ENCODE results near the gene IGBP1. TPM values are rescaled to one million over a fixed set of nuclear protein-coding genes. Genes with fewer than 3 reads are reported as not detected.

The IGBP1 gene
- total and polyA plus RNA-seq, 9 of the 15 experiments (the other 6 are each of a cell fraction or from before 2014, with no cell fraction given) = 36.6 to 91.5 (median 52.8) TPM

DNA sequence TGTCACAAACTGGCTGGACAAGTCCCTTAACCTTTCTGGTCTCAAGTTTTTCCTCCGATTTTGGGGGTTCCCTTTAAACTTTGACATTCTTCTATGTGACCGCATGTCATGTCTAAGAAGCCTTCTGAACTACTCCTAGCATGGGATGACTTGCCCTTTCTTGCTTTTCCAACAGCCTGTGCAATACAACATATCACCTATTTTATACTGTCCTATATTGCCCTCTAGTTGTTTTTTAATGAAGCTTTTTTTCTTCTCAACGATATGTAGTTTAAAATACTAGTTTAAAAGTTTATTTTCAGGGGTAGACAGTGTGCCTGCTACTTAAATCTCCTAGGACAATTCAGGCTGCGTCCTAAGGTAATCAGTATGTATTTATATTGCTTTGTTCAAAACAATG is 1.0 kb upstream of the IGBP1 start:
- BruUV-seq (replicated peaks) = no TSS peak
- ChIA-PET CTCF (ENCODE audit: low intra/inter-chr PET ratio) (interaction anchor here (0.6 kb wide), 1 partner anchor 637 kb away, joined by 3 read pairs; no protein-coding TSS in a partner anchor), POLR2A (interaction anchor here (1.9 kb wide), 1 partner anchor 10 kb away, joined by 13 read pairs; no protein-coding TSS in a partner anchor)
- peaks cover 21% of the 10 kb centered on the region for H3K79me2 ChIP-seq (ENCODE audit: control insufficient read depth, insufficient read depth, low read length)
- DNase-seq (ENCODE audit: extremely low read depth in 1 of 4, low spot score in 3 of 4) (peak in 2 of 4 experiments; percentile 3 to 7), ATAC-seq (no peak), FAIRE-seq (no peak)
- H3K27ac ChIP-seq (ENCODE audit: extremely low read depth, low read depth, low read length) = no peak overlapping the region
- H3K36me3 ChIP-seq (ENCODE audit: control insufficient read depth, insufficient read depth, low read length) = peaks cover 24% of the 10 kb centered on the region
- peaks cover 0 to 6% of the 10 kb centered on the region in 2 experiments; a peak in 1 of 5 replicates for H3K27me3 ChIP-seq (ENCODE audit: control insufficient read depth in 2 of 2, insufficient read depth in 2 of 2, low read length in 2 of 2)
- in situ Hi-C loops (cut with MboI) (no loop called here), intact Hi-C loops (cut with micrococcal nuclease) (loop anchor here (2.0 kb wide), 1 partner anchor 131 kb away; no protein-coding TSS in a partner anchor)
- H2AFZ ChIP-seq (ENCODE audit: low read depth, low read length) = peak overlapping the region; percentile 100; the same call in 1 of the 2 replicates
- TF ChIP-seq, protein P1, sequence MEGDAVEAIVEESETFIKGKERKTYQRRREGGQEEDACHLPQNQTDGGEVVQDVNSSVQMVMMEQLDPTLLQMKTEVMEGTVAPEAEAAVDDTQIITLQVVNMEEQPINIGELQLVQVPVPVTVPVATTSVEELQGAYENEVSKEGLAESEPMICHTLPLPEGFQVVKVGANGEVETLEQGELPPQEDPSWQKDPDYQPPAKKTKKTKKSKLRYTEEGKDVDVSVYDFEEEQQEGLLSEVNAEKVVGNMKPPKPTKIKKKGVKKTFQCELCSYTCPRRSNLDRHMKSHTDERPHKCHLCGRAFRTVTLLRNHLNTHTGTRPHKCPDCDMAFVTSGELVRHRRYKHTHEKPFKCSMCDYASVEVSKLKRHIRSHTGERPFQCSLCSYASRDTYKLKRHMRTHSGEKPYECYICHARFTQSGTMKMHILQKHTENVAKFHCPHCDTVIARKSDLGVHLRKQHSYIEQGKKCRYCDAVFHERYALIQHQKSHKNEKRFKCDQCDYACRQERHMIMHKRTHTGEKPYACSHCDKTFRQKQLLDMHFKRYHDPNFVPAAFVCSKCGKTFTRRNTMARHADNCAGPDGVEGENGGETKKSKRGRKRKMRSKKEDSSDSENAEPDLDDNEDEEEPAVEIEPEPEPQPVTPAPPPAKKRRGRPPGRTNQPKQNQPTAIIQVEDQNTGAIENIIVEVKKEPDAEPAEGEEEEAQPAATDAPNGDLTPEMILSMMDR (IDR thresholded peaks at IDR 0.05 in 2 of 3, conservative IDR thresholded peaks at IDR 0.05 in 1 of 3; ENCODE audit: insufficient read depth in 2 of 3, low read depth in 1 of 3, low read length in 3 of 3) = peak in 1 of 3 experiments; percentile 23; a peak in 2 of 6 replicates
- TF ChIP-seq CCNT2 (IDR thresholded peaks at IDR 0.05; ENCODE audit: borderline replicate concordance, extremely low read depth, insufficient read length, low read depth, low read length) = no peak
- 23% methylated on average over 4 of the region's 4 CpGs for WGBS (ENCODE audit: insufficient coverage, low coverage, missing lambda C conversion rate)
- H3K9me3 ChIP-seq (replicated peaks; ENCODE audit: control insufficient read depth, insufficient read depth, low read depth, low read length) = no peaks in the 10 kb centered on the region
- H3K4me3 ChIP-seq = no peak overlapping the region
- H3K9ac ChIP-seq (ENCODE audit: insufficient read depth in 1 of 2, low read depth in 2 of 2, low read length in 2 of 2) = no peak overlapping the region
- no peaks in the 10 kb centered on the region; the same call in 1 of the 2 replicates for H4K20me1 ChIP-seq (replicated peaks; ENCODE audit: control insufficient read depth, insufficient read depth, low read length)
- H3K9me1 ChIP-seq (ENCODE audit: control insufficient read depth, insufficient read depth, low read length) = peaks cover 2% of the 10 kb centered on the region
- peaks cover 5 to 8% of the 10 kb centered on the region in 2 experiments; a peak in 3 of 5 replicates for H3K4me1 ChIP-seq (replicated peaks in 1 of 2; ENCODE audit: control insufficient read depth in 2 of 2, insufficient read depth in 2 of 2, low read length in 2 of 2)
- no peak overlapping the region for H3K4me2 ChIP-seq (ENCODE audit: insufficient read depth, low read length)

Measured in K562 (cell line).